Hepatic stellate cell (primary cell): ENCODE measurements around the gene BET1L.
"Not testable (repeated sequence)": the region's sequence is repeated elsewhere in the genome, so short reads cannot be mapped to it uniquely, and the experiment has no call there.

Experiments used
- DNase-seq: peaks from one replicate; pipeline ENCODE4 v3.0.0; 2011; ENCODE audit warnings: low spot score

BET1L gene

DNA sequence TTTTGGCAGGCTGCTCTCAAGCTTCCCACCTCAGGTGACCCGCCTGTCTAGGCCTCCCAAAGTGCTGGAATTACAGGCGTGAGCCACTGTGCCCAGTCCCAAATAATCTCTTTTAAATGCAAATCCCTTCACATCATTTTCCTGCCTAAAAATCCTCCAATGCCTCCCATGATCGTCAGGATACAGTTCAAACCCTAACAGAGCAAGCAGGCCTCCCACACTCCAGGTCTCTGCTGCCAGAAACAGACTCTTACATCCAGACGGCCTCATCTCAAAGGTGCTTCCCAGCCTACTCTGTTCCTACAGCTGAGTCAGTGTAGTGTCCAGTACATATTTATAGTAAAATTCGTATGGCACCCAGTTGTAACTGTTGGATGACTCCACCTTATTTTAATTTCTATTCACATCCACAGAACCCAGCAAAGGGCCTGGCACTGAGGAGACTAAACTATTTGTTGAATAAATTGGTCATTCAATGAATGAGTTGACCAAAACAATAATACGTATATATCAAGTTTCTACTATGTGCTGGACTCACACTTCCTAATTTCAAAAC, 20.7 kb upstream of the BET1L start:
- DNase-seq: no peak

DNA sequence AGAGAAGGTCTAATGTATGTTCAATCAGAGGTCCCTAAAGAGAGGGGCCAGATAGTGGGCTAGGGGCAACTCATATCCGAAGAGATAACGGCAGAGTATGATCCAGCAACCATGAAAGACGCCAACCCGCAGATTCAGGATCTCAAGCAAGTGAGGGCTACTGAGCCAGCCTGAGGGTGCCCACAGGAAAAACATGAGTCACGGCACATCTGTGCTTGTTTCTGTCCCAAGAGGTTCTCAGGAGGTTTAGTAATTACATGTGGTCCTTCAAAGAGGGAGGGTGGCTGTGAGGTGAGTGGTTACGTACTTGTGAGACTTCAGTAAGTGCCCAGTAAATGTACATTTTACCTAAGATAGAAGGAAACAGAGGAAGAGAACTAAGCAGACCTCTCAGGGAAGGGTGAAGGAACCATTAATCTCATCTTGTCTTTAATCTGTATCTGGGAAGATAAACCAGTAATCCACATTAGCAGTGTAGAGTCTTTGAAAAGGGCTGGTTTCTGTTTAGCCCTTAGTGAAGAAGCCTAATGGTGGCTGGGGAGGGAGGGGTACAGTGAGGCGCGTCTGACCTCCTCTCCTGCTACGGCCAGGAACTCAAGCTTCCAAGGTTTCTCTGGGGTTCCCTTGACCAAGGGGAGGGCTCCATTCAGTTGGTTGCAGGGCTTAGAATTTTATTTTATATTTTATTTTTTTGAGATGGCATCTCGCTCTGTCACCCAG, 18.7 kb upstream of the BET1L start:
- DNase-seq: no peak

GRCh38 chr11:224424-224823, 17.2 kb upstream of the BET1L start:
- no peak for DNase-seq

GRCh38 chr11:223884-224283, 16.7 kb upstream of the BET1L start:
- DNase-seq: no peak

- DNase-seq: no peak
These were observed 16.0 kb upstream of the BET1L start for GRCh38 chr11:223026-223789.

GRCh38 chr11:221998-222789, 15.0 kb upstream of the BET1L start:
- no peak for DNase-seq

DNA sequence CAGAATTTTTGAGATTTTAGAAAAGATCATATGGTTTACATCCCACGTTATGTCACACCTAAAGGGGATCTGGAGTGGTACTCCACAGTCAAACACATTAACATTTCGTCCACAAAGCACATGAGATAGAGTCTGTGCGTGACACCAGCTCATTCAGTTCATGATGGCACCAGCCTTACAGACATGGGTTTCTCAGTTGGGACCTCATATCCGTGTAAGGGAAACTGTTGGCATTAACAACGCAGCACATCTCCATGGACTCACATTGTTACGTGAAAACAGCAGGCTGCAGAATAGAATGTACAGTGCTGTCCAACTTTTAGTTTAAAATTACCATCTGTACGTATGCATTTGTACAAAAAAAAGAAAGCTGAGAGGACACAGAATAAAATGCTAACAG, 14.3 kb upstream of the BET1L start:
- DNase-seq: no peak

DNA sequence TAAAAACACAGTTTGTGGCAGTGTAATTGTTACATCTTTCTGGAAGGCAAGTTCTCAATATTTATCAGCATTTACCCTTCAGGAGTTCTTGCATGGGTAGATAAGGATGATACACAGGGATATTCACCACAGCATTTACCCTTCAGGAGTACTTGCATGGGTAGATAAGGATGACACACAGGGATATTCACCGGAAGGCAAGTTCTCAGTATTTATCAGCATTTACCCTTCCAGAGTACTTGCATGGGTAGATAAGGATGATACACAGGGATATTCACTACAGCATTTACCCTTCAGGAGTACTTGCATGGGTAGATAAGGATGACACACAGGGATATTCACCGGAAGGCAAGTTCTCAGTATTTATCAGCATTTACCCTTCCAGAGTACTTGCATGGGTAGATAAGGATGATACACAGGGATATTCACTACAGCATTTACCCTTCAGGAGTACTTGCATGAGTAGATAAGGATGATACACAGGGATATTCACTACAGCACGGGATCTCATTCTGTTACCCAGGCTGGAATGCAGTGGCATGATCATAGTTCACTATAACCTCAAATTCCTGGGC, 13.5 kb upstream of the BET1L start:
- not testable (repeated sequence) for DNase-seq

- no peak for DNase-seq
These were observed 11.8 kb upstream of the BET1L start for GRCh38 chr11:218815-219593.

- DNase-seq: no peak
These were observed 10.5 kb upstream of the BET1L start for GRCh38 chr11:217704-218103.

DNA sequence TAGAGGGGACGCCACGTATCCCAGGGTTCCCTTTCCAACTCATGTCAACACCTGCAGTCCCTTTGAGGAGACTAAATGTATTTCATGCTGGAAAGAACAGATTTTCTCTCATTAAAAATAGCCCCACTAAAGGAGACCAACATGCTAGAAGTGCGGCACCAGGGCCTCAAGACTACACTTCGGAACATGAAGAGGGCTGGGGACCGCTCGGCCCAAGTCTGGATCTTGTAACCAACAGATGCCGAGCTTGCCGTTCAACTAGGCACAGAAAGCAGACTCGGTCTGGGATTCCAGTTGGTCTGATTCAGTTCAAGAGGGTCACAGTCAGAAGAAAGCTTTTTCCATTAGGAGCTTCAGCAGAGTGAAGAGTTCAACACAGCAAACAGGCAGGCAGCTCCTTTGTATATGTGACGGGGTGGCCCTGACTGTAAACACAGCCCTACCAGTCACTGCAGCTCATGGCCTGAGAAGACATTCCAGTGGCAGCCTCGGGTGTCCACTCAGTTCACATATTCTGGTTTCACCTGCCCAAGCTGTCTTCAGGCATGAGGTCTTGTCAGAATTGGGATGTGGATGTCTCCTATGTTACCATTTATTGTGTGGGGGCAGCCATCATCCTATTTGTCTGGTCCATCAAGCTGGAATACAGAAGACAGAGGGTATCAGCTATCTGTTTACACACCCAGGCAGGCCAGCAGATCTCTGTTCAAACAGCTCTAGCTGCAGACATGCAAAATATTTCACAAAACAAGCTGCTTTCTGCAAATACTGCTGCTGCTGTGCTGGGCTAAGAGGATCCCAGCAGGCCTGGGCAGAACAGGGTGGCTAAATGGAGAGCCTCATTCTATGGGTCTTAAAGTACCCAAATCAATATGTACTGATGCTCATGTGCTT, 9.1 kb upstream of the BET1L start:
- DNase-seq: no peak

GRCh38 chr11:215581-216037, 8.4 kb upstream of the BET1L start:
- DNase-seq: no peak

GRCh38 chr11:214083-214482, 6.9 kb upstream of the BET1L start:
- no peak for DNase-seq

- no peak for DNase-seq
These were observed 5.9 kb upstream of the BET1L start for GRCh38 chr11:213111-213510.

GRCh38 chr11:212150-213100, 5.2 kb upstream of the BET1L start:
- DNase-seq: no peak

DNA sequence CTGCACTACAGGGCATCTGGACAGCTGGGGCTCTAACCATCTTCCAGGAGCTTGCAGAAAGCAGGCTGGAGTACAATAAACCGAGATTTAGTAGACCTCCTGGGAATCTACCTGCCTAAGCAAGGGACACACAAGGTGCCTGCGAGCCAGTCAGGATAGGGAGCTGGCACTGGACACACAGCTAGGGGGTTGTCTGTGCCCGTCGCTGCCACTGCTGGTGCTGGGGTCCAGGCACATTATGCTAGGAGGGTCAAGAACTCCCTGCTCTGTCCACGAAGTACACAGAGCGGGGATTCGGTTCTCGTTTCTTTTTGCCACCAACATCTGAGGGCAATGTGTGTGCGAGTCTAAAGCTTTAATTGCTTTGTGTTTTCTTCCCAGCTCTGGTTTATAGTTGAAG, 4.5 kb upstream of the BET1L start:
- DNase-seq: no peak

DNA sequence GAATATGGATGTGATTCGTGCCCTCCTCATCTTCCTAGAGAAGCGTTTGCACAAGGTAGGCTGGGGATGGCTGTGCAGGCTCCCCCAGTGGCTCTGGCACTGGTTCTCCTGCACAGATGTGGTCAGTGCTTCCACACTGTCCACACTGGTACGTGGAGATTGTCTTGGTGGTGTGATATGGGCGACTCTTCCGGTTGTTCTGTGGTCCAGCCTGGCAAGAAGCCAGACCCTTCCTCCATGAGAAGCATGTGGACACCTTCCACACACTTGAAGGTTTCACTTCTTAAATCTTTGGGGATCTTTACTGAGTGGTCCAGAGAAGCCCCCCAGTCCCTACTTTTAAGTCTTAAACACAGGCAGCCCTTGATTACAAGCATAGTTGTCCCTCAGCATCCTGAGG, 4.1 kb upstream of the BET1L start:
- DNase-seq: no peak

DNA sequence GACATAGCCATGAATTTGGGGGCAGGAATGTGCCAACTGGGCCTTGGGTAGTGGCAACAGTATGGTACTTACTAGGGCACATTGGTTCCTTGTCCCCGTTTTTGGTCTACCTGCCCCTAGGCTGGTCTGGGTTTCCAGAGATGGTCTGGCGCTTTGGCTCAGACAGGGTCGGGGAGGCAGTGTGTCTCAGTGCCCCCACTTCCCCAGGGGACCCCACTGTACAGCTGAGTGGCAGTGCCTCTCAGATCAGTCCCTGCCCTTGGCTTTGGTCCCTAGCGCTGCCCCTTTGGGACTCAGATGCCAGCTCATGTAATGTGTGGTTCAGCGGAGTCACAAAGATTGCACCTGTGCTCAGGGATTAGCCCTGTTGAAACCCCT, 3.6 kb upstream of the BET1L start:
- DNase-seq: no peak

DNA sequence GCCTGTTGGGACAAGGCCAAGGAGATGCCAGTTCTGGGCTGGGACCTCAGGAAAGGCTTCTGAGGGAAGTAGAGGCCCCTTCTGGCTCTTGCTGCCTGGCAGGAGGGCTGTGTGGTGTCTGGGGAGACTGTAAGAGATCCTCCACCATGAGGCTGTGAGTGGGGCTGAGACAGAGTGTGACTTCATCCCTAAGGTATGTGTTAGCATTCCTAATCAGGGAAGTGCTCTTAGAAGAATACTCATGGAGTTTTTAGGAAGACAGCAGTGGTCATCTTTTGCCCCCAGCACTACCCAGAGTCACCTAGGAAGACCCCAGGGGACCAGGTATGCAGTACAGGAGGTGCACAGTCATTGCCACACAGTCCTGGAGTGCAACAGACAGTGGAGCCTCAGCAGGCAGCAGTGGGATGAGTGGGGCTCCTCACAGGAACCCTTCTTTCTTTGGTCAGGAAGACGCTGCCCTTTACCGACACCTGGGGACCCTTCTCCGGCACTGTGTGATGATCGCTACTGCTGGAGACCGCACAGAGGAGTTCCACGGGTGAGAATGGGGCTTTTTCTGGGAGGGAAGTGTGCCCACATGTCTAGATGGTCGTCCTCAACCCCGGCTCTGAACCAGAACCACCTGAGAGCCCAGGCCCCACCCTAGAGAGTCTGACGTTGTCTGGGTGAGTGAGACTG, 3.1 kb upstream of the BET1L start:
- peak; percentile 91 for DNase-seq
